ENCODE measurements around the gene SASH3. TPM values are rescaled to one million over a fixed set of nuclear protein-coding genes. Genes with fewer than 3 reads are reported as not detected.

Gene SASH3
- total RNA-seq, 1 donor: not detected

DNA sequence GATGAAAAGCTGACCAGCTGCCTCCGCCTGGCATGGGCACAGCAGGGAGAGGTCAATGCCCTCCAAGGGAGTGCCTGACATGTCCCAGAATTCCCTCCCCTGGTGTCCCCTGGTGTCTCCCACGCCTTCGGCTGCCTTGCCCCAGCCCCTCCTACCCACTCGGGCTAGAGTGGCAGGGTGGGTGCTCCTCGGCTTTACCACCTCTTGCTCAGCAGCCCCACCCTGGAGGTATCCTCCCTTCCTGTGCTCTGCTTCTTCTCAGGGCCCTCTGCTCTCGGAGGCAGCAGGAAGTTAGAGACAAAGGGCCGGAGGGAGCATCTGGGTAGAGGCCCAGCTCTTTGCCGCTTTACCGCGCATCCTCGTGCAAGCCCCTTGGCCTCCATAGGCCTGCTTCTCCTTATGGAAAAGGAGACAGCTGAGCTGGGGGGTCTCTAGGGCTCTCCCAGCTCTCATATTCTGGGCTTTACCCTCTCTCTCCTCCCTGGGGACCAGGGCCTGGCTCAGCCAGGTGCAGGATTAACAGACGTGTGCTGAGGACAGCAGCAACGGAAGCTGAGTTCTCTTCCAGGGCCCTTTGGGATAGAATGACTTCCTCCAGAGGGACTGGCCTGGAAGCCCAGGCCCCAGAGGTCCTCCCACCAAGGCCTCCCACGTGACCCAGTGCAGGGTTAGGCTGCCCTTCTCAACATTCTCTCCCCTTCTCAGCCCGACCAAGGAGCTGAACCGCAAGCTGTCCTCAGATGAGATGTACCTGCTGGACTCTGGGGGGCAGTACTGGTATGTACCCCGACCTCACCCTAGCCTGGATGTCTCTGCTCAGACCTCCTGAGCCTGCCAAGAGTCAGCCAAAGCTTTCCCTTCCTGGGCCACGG is 23.7 kb upstream of the SASH3 start:
- no peak for TF ChIP-seq CTCF (IDR thresholded peaks at IDR 0.05; ENCODE audit: insufficient read depth, low read depth, low read length)
- no peak overlapping the region for H3K4me3 ChIP-seq (ENCODE audit: low read depth, low read length)

DNA sequence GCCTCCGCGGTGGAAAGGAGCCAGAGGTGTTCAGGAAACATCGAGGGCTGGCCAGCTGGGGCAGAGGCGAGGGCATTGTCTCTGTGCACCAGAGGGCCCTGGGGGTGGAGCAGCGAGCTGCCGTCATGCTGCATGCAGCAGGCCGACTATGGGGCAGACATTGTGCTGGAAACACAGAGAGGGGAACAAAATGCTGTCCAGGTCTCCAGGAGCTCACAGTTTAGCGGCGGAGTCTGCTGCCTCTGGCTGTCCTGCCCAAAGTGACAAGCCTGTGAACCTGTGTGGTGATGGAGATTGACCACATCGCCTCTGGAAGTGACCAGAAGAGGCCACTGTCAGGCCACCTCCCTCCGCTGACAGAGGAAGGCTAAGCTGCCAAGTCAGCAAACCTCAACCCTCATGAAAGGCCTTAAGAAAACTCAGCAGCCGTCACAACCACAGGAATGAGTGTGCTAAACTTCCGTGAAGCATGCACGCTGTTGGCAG is 20.1 kb upstream of the SASH3 start:
- DNase-seq (ENCODE audit: low read depth): peak; percentile 76
- no peak for TF ChIP-seq CTCF (IDR thresholded peaks at IDR 0.05; ENCODE audit: insufficient read depth, low read depth, low read length)
- no peak overlapping the region for H3K4me3 ChIP-seq (ENCODE audit: low read depth, low read length)

More for the DNA sequence above, 23.7 kb upstream of the SASH3 start:
- no peak for DNase-seq (ENCODE audit: low read depth)

DNA sequence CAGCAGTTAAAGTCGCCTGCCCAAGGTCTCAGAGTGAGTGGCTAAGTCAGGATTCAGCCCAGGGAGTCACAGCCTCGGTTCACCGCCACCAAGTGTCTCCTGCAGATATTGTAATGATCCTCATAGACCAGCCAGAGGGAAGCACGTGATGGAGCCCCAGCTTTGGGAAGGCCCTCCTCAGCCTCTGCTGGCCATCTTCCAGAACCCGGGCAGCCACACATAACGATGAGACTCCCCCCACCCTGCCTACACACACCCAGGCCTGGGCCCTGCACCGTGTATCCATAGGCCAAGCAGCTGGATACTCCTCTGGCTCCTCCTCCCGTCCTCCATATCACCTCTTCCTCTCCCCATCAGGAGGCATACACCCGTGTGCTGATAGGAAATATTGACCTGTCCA is 19.6 kb upstream of the SASH3 start:
- no peak for DNase-seq (ENCODE audit: low read depth)
- no peak for TF ChIP-seq CTCF (IDR thresholded peaks at IDR 0.05; ENCODE audit: insufficient read depth, low read depth, low read length)
- no peak overlapping the region for H3K4me3 ChIP-seq (ENCODE audit: low read depth, low read length)

- no peak for TF ChIP-seq CTCF (IDR thresholded peaks at IDR 0.05; ENCODE audit: insufficient read depth, low read depth, low read length)
- no peak overlapping the region for H3K4me3 ChIP-seq (ENCODE audit: low read depth, low read length)
- DNase-seq (ENCODE audit: low read depth): no peak
Observed at GRCh38 chrX:129760981-129761380, 18.8 kb upstream of the SASH3 start.

DNA sequence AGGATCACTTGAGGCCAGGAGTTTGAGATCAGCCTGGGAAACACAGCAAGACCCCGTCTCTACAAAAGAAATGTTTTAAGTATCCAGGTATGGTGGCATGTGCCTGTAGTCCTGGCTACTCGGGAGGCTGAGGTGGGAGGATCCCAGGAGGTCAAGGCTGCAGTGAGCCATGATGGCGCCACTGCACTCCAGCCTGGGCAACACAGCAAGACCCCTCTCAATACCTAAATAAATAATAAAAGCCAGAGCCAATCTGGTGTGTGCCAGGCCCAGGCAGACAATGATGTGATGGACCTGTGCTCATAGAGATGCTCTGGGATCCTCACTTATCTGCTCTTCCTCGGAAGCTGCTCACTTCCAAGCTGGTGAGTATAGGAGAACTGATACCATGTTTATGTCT is 18.2 kb upstream of the SASH3 start:
- DNase-seq (ENCODE audit: low read depth): no peak
- no peak for TF ChIP-seq CTCF (IDR thresholded peaks at IDR 0.05; ENCODE audit: insufficient read depth, low read depth, low read length)
- no peak overlapping the region for H3K4me3 ChIP-seq (ENCODE audit: low read depth, low read length)

DNA sequence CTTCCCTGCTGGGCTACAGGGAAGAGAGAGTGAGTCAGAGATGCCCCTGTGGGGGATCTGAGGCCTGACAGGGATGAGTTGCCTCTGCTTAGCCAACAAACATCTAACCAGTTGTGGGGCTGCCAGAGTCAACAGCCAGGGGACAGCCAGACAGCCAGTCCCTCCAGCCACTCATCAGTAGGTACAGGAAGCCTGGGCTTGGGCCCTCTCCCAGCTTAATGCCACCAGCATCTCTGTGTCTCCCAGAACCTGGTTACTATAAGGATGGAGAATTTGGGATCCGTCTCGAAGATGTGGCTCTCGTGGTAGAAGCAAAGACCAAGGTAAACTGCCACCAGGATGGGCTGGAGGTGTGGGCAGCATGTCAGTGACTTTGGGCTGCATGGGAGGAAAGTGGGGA is 17.3 kb upstream of the SASH3 start:
- no peak for TF ChIP-seq CTCF (IDR thresholded peaks at IDR 0.05; ENCODE audit: insufficient read depth, low read depth, low read length)
- no peak for DNase-seq (ENCODE audit: low read depth)
- H3K4me3 ChIP-seq (ENCODE audit: low read depth, low read length): no peak overlapping the region
